Effector CD8-positive, alpha-beta T cell (primary cell): ENCODE results near the gene CDSN.

ENCODE experiments used
- DNase-seq: peaks from one replicate; lab custom pipeline; 2025; lab: John Stamatoyannopoulos, UW

CDSN gene

GRCh38 chr6:31116661-31117385, 3.4 kb downstream of the CDSN start:
- no peak for DNase-seq

GRCh38 chr6:31115941-31116560, 4.2 kb downstream of the CDSN start:
- no peak for DNase-seq

DNA sequence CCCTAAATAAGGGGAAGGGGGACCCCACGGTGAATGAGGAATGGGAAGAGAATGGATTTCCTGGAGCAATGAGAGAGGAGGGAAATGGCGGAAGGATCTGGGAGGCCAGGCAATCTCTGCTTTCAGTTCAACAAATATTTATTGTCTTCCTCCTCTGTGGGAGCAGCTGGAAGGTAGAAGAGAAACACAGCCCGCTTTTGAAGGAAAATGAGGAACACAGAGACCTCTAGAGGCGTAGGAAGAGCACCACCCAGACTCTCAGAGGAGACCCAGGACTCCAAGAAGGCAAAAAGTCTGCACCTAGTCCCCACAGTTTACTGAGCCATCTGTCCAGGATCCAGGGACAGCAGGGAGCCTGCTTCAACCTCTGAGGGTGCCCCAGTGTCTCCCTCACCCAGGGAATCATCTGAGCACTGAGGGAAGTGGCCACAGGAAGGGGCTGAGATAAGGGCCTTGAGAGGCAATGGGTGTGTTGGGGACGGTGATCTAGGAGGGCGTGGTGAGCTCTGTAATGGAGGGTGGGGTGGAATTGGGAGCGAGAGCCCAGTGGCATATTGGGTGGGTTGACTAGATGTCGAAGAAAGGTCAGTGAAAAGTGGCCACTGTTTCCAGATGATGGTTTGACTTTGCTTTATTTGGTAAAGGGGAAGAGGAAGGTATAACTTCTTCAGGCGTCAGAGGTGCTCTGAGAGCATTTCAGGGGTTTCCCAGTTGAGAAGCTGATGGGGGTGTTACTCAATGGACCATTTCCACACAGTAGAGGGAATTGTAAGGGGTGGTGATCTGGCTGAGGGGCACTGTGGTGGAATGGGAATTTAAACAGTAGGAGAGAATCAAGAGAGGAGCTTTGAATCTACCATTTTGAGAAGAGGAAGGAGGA, 5.0 kb downstream of the CDSN start:
- no peak for DNase-seq

DNA sequence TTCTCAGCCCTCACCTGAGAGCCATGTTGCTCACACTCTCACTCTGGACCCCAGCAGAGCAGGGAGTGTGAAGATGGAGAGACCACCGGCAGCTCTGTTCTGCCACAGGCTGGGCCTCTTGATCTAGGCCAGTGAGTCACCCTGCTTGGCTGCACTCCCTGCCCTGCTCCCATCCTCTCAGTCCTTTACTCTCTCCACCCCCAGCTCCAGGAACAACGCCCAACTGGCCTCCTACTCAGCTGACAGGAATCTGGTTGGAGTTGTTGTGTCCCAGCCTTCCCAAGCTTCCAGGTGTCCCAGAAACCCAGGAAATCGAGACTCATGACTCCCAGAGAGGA, 5.7 kb downstream of the CDSN start, which contains the start of gene PSORS1C1:
PSORS1C1 (plus strand) TSS at position 260 of the 338 bp plus-strand sequence. CDS start 14,833 bp downstream, outside the sequence.
- no peak for DNase-seq

GRCh38 chr6:31113861-31114540, 6.2 kb downstream of the CDSN start:
- no peak for DNase-seq

DNA sequence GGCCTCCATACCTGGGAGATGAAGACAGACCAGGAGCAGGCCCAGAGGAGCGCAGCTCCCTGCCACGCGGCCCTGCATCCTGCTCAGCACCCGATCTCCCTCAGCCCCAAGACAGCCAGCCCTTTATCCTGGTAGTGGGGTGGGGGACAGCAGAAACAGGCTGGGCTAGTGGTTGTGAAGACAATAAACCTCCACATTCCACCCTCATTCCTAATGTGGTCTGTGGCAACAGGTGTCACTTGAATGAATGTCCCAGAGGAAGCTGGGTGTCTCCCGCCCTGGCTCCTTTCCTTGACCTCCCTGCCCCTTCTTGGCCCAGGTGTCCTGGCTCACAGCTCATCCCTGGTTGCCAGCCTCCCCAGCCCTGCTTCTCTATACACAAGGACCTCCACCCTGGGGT, 7.8 kb downstream of the CDSN start, which contains the start of gene C6orf15:
C6orf15 (minus strand) TSS at position 98 of the 400 bp plus-strand sequence; CDS start at position 78, 20 bp downstream.
- DNase-seq = no peak

DNA sequence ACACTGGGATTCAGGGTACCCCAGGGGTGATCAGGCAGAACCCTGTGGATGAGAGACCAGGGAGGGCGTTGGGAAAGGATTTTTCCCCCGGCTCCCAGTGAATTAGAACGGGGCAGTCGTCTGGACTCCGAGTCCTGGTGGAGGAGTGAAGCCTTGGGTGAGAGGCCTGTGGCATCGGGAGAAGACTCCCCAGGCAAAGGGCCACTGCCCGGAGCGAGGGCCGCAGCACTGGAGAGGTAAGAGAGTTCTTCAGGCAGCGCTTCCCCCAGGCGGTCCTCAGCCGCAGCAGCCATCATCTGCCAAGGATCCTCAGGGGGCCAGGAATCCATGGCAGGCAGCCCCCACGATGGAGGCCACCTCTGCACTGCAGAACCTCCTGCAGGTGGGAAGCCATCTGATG, 8.5 kb downstream of the CDSN start:
- DNase-seq = no peak

DNA sequence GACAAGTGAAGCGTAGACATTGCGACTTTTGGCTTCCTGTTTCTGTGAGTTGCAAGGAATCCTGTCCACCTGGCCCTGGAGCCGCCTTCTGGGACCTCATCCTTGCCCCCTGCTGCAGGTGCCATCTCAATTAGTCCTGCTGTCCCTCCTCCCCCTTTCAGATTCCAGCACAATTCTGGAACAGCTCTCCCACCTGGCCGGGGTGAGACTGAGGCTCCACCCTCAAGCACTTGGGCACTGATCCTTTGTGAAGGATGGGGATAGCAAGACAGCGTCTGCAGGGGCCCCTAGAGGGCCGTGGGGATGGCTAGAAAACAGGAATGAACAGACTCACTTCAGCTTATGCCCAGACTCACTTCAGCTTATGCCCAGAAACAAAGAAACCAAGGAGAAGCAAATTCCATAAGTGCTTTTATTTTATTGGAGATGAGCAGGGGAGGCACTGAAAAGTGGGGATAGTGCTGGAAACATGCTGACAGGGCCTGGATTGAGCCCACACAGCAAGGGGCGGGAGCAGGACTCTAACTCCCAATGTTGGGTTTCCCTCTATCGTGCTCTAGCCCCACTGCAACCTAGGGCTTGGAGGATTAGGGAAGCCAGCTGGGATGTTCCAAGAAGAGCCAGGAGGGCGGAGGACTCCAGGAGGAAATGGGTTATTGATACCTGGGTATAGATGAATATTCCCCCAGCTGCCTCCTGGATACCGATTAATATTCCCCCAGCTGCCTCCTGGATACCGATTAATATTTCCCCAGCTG, 9.2 kb downstream of the CDSN start:
- no peak for DNase-seq

- no peak for DNase-seq
These were observed 13.2 kb downstream of the CDSN start for GRCh38 chr6:31107052-31107451.

- DNase-seq = no peak
These were observed 17.1 kb downstream of the CDSN start for GRCh38 chr6:31103136-31103535.

DNA sequence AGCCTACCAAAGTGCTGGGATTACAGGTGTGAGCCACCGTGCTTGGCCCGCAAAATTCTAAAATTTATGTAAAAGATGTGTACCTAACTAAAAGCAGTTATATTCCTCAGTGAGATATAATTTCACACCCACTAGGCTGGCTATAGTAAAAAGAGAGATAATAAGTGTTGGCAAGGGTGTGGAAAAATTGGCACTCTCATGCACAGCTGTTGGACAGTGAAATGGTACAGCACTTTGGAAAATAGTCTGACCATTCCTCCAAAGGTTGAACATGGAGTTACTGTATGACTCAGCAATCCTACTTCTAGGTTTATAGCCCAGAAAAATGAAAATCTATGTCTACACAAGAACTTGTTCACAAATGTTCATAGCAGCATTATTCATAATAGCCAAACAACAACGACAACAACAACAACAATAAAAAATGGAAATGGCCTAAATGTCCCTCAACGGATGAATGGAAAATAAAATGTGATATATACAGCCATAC, 21.8 kb downstream of the CDSN start:
- DNase-seq = no peak

DNA sequence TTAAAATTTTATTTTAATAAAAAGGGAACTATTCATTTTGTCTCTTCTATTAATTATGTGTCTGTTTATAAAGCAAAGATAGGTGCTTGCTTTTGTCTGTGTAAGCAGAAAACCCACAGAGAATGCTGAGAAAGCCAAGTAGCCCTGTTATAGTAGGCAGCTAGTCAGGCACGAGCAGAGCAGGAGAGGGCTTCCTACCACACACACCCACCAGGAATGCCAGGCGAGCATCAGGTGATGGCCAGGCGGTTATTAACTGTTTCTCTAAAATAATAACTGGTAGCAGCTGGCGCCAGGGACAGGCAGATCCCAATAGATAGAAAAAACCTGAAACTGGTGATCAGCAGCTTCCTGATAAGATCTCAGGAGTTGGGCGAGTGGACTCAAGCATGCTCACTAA, 23.6 kb downstream of the CDSN start:
- no peak for DNase-seq

DNA sequence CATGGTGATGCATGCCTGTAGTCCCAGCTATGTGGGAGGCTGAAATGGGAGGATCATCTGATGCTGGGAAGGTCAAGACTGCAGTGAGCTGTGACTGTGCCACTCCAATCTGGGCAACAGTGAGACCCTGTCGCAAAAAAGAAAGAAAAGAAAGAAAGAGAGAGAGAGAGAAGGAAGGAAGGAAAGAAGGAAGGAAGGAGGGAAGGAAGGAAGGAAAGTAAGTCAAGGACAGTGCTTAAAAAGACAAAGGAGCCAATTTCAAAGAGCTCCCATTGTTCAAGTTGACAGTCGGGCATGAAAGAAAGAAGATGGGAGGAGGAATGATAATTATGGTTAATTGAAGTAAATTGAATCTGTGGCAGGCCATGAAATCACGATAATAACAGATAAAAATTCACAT, 24.0 kb downstream of the CDSN start:
- no peak for DNase-seq

DNA sequence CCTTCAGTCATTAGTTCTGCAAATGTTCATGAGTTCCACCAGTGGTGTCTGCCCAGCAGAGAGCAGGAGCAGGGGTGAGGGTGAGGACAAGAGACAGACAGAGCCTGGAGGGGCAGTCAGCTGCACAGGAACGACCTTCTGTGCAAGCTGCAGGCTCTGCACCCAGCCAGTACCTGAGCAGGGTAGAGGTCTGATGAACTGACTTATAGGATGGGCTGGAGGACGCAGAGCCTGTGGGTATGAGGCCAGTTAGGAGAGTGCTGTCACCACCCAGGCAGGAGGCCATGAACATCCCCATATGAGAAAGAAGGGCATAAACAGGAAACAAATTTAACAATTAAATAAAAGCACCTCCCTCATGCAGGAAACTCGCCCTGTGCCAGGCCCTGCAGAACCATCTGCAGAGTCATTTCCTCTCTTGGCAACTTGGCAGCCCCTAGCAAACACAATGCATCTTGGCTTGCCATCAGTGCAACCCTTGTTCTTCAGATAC, 25.8 kb downstream of the CDSN start:
- DNase-seq = no peak

- no peak for DNase-seq
These were observed 27.3 kb downstream of the CDSN start for GRCh38 chr6:31092769-31093505.

GRCh38 chr6:31092238-31092637, 28.0 kb downstream of the CDSN start:
- DNase-seq = no peak

DNA sequence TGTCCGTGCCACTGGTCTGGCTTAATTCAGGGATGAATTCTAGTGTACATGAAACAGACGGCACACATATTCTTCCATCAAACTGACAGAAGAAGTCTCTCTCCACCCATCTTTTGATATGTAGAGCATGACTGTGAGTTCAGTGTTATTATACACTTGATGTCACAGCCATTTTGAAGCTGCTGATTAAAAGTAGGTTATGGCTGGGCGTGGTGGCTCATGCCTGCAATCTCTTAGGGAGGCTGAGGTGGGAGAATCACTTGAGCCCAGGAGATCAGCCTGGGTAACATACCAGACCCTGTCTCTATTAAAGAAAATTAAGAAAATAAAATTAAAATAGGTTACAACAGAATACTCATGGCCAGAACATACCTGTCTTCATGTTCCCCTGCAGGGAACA, 28.6 kb downstream of the CDSN start:
- no peak for DNase-seq

GRCh38 chr6:31090973-31091364, 29.3 kb downstream of the CDSN start:
- no peak for DNase-seq

DNA sequence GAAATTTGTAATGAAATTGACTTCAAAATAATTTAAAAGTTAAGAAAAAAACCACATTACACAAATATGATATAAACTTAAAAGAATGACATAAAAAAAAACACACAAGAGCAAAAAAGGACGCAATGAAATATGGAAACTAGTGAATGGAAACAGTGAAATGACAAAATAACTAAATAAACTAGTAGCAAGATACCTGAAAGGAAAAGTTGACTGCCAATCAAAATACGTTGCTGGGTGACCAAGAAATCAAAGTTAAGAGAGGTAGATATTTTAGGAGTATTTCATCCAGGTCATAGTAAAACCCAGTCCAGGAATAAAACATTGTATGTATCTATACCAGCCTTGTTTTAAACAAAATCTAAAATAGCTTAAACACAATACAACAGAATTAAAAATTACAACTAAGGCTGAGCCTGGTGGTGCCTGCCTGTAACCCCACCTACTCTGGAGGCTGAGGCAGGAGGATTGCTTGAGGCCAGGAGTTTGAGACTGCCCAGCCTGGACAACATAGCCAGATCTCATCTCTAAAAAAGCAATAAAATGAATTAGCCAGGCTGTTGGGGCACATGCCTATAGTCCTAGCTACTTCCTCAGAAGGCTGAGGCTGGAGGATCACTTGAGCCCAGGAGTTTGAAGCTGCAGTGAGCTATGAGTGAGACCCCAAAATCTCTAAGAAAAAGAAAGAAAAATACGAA, 29.8 kb downstream of the CDSN start:
- DNase-seq = no peak
